Activated T-helper 1 cell treated with anti-CD3 and anti-CD28 coated beads, Interleukin-12 subunit alpha, Interleukin-12 subunit beta, Interleukin-2, Interleukin-4 antibody, amounts not matched to agents 30 ng/mL and 10 ng/mL and 1 ng/mL, durations not matched to agents 14 hours and 24 hours and 36 hours (primary cell): Measurements from ENCODE around the gene ZNF275. TPM values are rescaled to one million over a fixed set of nuclear protein-coding genes. Genes with fewer than 3 reads are reported as not detected.
"Not testable (repeated sequence)": the region's sequence is repeated elsewhere in the genome, so short reads cannot be mapped to it uniquely, and the experiment has no call there.

ENCODE experiments used
- DNase-seq: peaks from one replicate; pipeline ENCODE4 v3.0.0; 2021; ENCODE audit warnings: low spot score
- H3K27ac Mint-ChIP-seq: one replicate; pipeline ENCODE4 v1.8.0; 2021; ENCODE audit warnings: mild to moderate bottlenecking, mixed read lengths
- H3K27me3 Mint-ChIP-seq: one replicate; pipeline ENCODE4 v1.8.0; 2022; ENCODE audit warnings: mild to moderate bottlenecking, moderate library complexity, mixed read lengths; ENCODE audit not compliant: insufficient read depth
- H3K36me3 Mint-ChIP-seq: one replicate; pipeline ENCODE4 v1.8.0; 2021; ENCODE audit warnings: low read depth, mixed read lengths
- H3K4me1 Mint-ChIP-seq: one replicate; pipeline ENCODE4 v1.8.0; 2021; ENCODE audit warnings: low read depth, mixed read lengths
- H3K4me3 Mint-ChIP-seq: one replicate; pipeline ENCODE4 v1.8.0; 2021; ENCODE audit warnings: mild to moderate bottlenecking, moderate library complexity, mixed read lengths
- H3K9me3 Mint-ChIP-seq: one replicate; pipeline ENCODE4 v1.8.0; 2021; ENCODE audit warnings: mixed read lengths
- intact Hi-C: fragments of 100-400 bp; cut with micrococcal nuclease; formaldehyde crosslinking; loops from one replicate; pipeline ENCODE4 v1.15.1; 2024
- total RNA-seq: library from RNA; stranded (reverse); gene quantifications from 2 replicates; pipeline ENCODE4 v1.2.3, GENCODE V29; 2022

The ZNF275 gene
- total RNA-seq, 1 donor from 2014 or later: 22.1 TPM

DNA sequence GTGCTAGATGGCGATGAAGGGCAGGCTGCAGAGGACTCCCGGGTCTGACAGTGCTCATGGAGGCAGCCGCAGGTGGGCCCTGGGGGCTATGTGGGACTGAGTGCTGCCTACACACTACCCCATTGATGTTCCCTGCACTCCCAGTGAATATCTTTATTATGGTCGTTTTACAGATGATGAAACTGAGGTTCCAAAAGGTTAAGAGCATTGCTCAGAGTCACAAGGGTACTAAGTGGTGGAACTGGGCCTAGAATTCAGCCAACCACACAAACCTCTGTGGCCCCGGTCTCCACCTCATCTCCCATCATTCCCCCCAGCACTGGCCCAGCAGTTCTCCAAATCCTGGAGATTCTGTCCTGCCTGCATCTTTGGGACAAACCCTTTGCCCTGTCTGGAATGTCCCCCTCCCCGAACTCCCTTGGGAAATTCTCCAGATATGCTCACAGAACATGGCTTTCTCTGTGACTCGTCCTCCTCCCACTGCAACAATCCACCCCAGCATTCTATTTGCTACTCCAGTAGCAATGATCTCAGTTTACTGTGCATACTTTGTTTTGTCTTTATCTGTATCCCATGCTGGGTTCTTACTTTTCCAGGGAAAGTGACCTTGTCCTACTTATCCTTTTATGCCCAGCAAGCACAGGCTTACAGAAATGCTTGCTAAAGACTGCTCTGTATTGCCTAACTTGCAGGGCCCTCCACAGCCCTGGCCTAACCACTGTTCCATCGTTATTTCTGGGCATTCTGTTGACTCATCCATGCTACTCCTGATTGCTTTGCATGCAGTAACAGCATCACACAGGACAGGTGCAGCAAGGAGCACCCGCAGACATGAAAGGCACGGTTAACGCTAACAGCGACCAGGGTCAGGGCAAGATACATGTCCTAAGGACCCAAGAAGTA, 26.4 kb upstream of the ZNF275 start:
- peaks cover 18% of the 10 kb centered on the region for H3K27me3 Mint-ChIP-seq
- DNase-seq: no peak
- intact Hi-C loops: no loop called here
- H3K9me3 Mint-ChIP-seq: no peaks in the 10 kb centered on the region
- no peak overlapping the region for H3K4me3 Mint-ChIP-seq
- no peak overlapping the region for H3K27ac Mint-ChIP-seq
- H3K36me3 Mint-ChIP-seq: no peaks in the 10 kb centered on the region
- no peaks in the 10 kb centered on the region for H3K4me1 Mint-ChIP-seq

DNA sequence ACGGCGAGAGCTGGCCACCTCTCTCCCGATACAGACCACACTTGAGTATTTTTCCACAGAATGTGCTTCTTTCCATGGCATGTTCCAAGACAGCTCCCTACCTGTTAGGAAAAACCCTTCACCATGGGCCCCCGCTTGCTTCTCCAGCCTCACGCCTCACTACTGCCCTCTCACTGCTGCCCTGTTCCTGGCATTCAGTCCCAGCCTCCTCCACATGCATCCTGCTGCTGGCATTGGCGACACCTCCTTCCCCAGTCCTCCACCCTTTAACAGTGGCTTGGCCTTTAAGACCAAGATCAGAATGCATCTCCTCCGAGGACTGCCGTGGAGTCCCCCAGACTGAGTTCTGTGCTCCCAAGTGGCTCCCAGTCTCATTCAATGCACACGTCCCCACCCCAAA, 23.1 kb upstream of the ZNF275 start:
- Mint-ChIP-seq H3K36me3 (no peaks in the 10 kb centered on the region), H3K27ac (no peak overlapping the region), H3K9me3 (no peaks in the 10 kb centered on the region), H3K4me3 (no peak overlapping the region), H3K27me3 (peaks cover 3% of the 10 kb centered on the region), H3K4me1 (no peaks in the 10 kb centered on the region)
- DNase-seq: no peak
- intact Hi-C loops: no loop called here

DNA sequence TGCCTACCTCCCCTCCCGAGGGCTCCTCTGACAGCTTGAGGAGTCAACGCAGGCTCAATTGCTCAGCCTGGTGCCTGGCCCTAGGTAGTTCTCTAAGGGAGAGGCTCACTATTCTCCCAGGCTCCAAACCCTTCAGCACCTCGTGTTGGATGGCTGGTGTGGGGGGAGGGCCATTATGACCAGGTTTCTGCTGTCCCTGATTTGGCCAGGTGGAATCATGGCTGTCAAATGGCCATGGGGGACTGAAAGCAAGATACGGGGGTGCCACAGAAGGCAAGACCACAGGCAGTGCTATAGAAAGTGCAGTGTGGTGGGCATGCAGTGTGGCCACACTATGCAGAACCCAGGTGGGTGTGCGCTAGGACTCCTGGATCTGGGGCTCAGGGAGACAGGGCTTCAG, 21.9 kb upstream of the ZNF275 start:
- H3K9me3 Mint-ChIP-seq: no peaks in the 10 kb centered on the region
- H3K4me3 Mint-ChIP-seq: no peak overlapping the region
- intact Hi-C loops: no loop called here
- peaks cover 3% of the 10 kb centered on the region for H3K27me3 Mint-ChIP-seq
- H3K4me1 Mint-ChIP-seq: no peaks in the 10 kb centered on the region
- no peak for DNase-seq
- H3K27ac Mint-ChIP-seq: no peak overlapping the region
- no peaks in the 10 kb centered on the region for H3K36me3 Mint-ChIP-seq

DNA sequence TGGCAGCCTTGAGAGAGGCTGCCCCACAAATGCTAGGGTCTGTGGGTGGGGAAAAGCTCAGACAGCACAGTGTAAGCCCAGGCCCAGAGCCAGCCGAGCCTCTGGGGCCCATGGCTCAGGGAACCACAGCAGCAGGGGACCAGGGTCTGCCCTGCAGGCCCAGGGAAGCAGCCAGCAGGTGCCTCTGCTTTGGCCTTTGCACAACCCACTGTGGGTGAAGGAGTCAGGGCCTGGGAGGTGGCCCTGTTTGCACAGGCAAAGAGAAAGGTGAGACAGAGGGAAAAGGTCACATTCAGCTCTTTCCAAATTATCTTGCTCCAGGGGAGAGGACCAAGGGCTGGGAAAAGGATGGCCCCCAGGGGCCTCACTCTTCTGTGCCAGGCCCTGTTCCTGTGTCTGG, 21.1 kb upstream of the ZNF275 start:
- H3K9me3 Mint-ChIP-seq: no peaks in the 10 kb centered on the region
- no peak overlapping the region for H3K4me3 Mint-ChIP-seq
- no peaks in the 10 kb centered on the region for H3K36me3 Mint-ChIP-seq
- peaks cover 3% of the 10 kb centered on the region for H3K27me3 Mint-ChIP-seq
- intact Hi-C loops: no loop called here
- H3K27ac Mint-ChIP-seq: no peak overlapping the region
- no peaks in the 10 kb centered on the region for H3K4me1 Mint-ChIP-seq
- DNase-seq: no peak

DNA sequence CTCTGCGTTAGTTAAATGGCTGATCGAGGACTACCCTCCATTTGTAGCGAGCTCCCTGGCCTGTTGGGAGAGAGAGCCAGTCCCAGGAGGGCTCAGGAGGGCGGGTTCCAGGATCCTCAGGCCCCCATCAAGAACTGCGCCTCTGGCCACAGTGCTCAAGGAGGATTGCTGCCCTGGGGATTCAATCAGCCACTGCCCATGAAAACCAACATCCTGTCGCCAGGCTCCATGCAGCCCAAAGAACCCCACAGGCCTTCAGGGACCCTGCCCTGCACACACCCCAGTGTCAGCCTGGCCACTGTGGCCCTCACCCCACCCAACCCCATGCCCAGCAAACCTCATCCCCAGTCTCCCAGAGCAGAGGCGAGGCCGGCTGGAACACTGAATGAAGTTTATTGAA, 16.6 kb upstream of the ZNF275 start:
- no peak overlapping the region for H3K27ac Mint-ChIP-seq
- no peak for DNase-seq
- intact Hi-C loops: no loop called here
- H3K4me3 Mint-ChIP-seq: no peak overlapping the region
- H3K27me3 Mint-ChIP-seq: peaks cover 9% of the 10 kb centered on the region
- H3K9me3 Mint-ChIP-seq: no peaks in the 10 kb centered on the region
- H3K36me3 Mint-ChIP-seq: no peaks in the 10 kb centered on the region
- no peaks in the 10 kb centered on the region for H3K4me1 Mint-ChIP-seq

DNA sequence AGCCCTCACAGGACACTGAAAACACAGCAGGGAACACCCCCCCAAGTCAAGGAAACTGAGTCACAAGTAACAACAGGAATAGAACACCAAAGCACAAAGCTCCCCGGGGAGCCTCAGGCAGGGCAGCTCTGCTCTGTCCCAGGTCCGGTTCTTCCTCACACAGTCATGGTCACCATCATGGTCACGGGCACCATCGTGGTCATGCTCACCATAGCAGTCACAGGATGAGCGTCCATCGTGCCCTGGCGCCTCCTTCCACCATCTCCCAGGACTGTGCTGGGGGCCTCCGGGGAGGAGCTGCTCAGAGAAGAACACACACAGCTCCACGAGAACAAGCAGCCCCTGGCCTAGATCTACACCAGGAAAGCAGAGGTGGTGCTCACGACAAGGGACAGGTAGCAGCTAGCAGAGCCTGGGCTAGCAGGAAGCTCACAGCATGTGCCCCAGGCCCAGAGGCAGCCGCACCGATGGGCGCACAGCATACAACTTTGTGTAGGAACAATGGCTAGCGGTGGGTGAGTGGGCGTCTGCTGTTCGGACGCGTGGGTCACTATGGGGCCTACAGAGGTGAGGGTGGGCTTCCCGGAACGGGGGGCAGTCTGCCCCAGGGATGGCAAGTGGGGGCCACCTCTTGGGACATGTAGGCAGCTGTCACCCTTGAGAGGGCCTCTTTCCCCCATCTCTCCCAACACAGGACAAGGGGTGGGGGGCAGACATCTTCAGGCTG, 15.8 kb upstream of the ZNF275 start:
- Mint-ChIP-seq H3K27me3 (peaks cover 12% of the 10 kb centered on the region), H3K9me3 (no peaks in the 10 kb centered on the region), H3K36me3 (no peaks in the 10 kb centered on the region), H3K27ac (no peak overlapping the region), H3K4me3 (no peak overlapping the region), H3K4me1 (no peaks in the 10 kb centered on the region)
- intact Hi-C loops: no loop called here
- no peak for DNase-seq

DNA sequence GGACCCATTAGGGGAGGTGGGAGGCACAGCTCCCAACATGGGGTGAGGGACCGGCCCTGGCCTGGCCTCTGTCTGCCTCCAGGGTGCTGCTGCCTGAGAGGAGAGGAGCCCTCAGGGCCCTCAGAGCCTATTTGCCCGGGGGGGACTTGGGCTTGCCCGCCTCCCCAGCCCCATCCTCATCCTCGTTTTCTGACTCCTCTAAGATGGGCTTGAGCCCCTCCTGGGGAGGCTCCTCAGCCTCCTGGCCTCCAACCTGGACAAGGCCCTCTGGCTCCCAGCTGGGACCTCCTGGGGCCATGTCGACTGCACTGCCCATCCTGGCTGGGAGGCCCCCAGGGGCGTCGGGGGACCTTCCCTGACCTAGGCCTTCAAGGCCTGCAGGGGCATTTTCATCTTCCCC, 15.1 kb upstream of the ZNF275 start:
- Mint-ChIP-seq H3K27me3 (peaks cover 17% of the 10 kb centered on the region), H3K4me1 (no peaks in the 10 kb centered on the region), H3K4me3 (no peak overlapping the region), H3K36me3 (no peaks in the 10 kb centered on the region), H3K27ac (no peak overlapping the region), H3K9me3 (no peaks in the 10 kb centered on the region)
- no peak for DNase-seq
- intact Hi-C loops: no loop called here

DNA sequence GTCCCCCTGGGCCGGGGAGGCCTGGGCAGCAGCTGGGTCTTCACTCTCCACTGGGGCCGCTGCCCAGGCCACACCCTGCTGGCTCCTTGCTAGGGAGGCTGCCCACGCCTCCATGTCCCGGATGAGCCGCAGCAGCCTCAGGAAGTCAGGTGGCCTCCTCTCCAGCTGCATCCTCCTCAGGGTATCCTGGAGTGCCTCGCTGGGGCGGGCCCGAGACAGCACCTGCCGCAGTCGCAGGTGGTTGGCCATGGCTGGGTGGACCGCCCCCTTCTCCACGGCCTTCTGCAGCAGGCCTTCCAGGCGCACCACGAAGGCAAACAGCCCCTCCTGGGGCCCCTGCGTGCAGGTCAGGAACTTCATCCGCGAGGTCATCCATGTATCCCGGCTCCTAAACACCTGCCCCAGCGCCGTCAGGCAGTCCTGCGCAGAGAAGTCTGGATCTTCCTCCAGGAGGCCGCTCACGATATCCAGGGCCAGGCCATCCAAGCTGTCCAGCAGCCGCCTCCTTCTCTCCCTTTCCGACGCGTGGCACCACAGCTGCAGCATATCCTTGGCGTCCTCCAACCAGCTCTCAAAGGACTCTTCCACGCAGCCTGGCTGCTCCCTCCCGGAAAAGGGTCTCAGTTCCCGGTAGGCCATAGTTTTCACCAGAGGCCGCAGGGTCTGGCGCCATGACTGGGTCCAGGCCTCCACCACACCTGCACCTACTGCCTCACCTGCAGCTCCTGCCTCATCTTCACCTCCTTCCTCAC, 14.5 kb upstream of the ZNF275 start:
- intact Hi-C loops: no loop called here
- Mint-ChIP-seq H3K27me3 (peaks cover 24% of the 10 kb centered on the region), H3K4me1 (no peaks in the 10 kb centered on the region), H3K9me3 (no peaks in the 10 kb centered on the region), H3K4me3 (no peak overlapping the region), H3K27ac (no peak overlapping the region), H3K36me3 (no peaks in the 10 kb centered on the region)
- no peak for DNase-seq

DNA sequence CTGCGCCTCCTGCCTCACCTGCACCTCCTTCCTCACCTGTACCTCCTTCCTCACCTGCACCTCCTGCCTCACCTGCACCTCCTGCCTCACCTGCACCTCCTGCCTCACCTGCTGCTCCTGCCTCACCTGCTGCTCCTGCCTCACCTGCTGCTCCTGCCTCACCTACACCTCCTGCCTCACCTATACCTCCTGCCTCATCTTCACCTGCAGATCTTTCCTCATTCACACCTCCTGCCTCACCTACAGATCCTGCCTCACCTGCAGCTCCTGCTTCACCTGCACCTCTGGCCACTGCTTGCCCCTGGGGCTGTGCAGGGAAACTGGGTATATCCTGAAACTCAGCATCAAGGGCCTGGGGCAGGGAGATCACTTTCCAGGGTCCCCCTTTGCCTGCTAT, 13.9 kb upstream of the ZNF275 start:
- intact Hi-C loops, H3K36me3 Mint-ChIP-seq, H3K9me3 Mint-ChIP-seq, H3K27ac Mint-ChIP-seq, DNase-seq, H3K4me3 Mint-ChIP-seq, H3K4me1 Mint-ChIP-seq: not testable (repeated sequence)
- H3K27me3 Mint-ChIP-seq: peaks cover 28% of the 10 kb centered on the region

DNA sequence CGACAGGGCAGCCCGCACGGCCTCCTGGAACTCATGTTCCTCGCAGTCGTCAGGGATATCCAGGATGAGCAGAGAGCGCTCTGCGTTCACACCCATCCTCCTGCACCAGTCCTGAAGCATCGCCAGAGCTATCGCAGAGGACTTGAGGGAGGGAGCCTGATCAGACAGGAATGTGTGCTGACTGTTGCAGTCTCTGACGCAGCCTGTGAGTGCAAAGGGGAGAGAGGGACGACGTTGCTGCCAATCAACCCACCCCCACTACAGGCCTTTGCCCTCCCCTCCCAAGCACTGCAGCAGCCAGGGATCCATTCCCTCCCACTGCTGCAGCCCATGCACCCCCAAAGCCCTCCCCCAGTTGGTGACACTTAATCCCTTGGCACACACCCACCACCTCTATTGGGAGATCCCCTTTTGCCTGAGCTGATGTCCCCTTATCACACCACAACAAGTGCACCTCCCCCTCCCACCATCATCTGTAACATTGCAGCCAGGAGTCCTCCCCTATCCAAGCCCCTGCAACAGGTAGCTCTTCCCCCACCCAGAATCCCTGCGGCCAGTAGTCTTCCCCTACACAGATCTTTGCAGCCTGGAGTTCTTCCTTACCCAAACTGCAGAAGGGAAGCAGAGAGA, 13.3 kb upstream of the ZNF275 start:
- H3K27me3 Mint-ChIP-seq: peaks cover 31% of the 10 kb centered on the region
- no peak overlapping the region for H3K27ac Mint-ChIP-seq
- intact Hi-C loops: no loop called here
- no peak for DNase-seq
- no peaks in the 10 kb centered on the region for H3K9me3 Mint-ChIP-seq
- H3K4me3 Mint-ChIP-seq: no peak overlapping the region
- H3K36me3 Mint-ChIP-seq: no peaks in the 10 kb centered on the region
- no peaks in the 10 kb centered on the region for H3K4me1 Mint-ChIP-seq

DNA sequence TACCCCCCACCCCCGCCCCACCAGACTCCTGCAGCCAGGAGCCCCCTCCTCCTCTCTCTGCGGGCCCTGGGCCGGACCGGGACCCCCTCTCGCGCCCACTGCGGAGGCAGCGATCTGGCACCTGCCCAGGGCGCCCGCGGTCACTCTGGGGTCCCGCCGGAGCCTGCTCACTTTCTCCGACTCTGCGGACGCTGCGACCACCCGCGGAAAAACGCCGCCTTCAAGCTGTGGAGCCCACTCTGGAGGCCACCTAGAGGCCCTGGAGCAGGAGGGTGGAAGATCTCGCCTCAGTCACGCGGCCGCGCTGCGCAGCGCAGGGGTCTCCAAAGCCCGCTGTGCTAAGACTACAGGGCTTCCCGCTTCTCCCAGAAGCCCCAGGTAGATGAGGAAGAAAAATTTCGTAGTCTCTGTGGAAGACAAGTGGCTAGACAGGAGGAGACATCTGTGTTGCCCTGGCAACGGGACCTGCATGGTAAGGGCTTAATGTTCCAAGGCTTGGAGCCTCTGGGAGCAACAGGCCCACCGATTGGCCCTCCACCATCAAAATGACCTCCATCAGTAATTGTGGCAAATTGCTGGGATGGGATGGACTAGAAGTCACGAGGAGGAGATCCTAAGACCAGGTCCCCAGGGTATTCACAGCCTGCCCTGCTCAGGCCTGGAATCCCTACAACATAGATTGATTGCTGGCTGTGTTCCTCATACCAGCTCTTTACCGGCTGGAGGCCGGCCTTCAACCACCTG, 12.4 kb upstream of the ZNF275 start, which contains the start of gene PNMA6F:
Gene PNMA6F (minus strand): TSS at position 387 of the 744 bp plus-strand sequence. CDS start 1,093 bp downstream, outside the sequence.
- H3K4me3 Mint-ChIP-seq: no peak within 1 kb of the TSS
- intact Hi-C loops: no loop called here
- no peaks in the 10 kb centered on the region for H3K36me3 Mint-ChIP-seq

DNA sequence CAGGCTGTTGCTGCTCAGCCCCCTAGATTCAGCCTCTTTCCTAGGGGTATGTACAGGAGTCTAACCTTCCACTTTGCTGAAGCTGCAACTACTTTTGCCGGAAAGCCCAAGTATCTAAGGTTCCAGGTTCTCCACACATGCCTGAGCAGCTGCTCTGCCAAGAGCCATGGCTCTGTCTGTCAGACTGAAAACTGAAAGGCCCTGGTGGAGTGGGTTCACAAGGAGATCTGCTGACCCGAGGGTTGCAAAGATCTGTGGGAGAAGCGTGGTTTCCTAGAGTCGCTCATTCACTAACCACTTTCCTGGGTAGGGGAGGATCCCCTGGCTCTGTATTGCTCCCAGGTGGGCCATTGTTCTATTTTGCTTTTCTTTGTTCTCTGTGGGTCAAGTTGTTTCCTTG, 6.4 kb upstream of the ZNF275 start:
- H3K4me3 Mint-ChIP-seq: no peak overlapping the region
- H3K27me3 Mint-ChIP-seq: peaks cover 38% of the 10 kb centered on the region
- no peaks in the 10 kb centered on the region for H3K36me3 Mint-ChIP-seq
- no peak for DNase-seq
- no peaks in the 10 kb centered on the region for H3K4me1 Mint-ChIP-seq
- intact Hi-C loops: no loop called here
- H3K9me3 Mint-ChIP-seq: no peaks in the 10 kb centered on the region
- H3K27ac Mint-ChIP-seq: no peak overlapping the region

More for the DNA sequence above, 12.4 kb upstream of the ZNF275 start, which contains the start of gene PNMA6F:
- DNase-seq: no peak
- no peaks in the 10 kb centered on the region for H3K9me3 Mint-ChIP-seq
- H3K4me1 Mint-ChIP-seq: no peaks in the 10 kb centered on the region
- H3K27ac Mint-ChIP-seq: no peak within 1 kb of the TSS
- H3K27me3 Mint-ChIP-seq: peaks cover 38% of the 10 kb centered on the region
